Measurements from ENCODE around the gene TDRD9. TPM values are rescaled to one million over a fixed set of nuclear protein-coding genes. Genes with fewer than 3 reads are reported as not detected.

TDRD9 gene
- total and polyA plus RNA-seq, 2 of the 4 experiments (the other 2 are of a cell fraction), result 0.07 to 0.18 TPM

DNA sequence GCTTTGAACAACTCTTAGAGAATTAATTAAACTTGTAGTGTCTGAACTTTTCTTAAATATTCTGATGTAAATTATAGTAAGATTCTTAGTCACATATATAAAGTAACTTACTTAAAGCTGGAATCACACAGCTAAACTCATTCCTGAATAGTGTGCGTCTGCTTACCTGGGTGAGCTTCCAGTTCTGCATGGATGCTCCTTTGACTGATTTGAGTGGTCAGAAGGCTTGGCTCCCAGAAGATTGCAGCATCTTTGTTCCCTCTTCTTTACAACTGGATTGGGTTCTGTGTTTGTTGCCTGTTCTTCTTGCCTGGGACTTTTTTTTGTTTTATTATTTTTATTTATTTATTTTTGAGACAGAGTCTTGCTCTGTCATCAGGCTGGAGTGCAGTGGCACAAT lies 90.8 kb downstream of the TDRD9 start:
- dilution Hi-C loops (cut with HindIII; ENCODE audit: low sequenced_read_pairs, unreplicated experiment), result no loop called here
- no peak overlapping the region for H3K27ac ChIP-seq (ENCODE audit: insufficient read depth, low read length)

More for the DNA sequence above, 90.8 kb downstream of the TDRD9 start:
- Histone ChIP-seq H4K8ac (ENCODE audit: low read depth in 2 of 2, low read length in 2 of 2) (no peak overlapping the region), H3K4ac (ENCODE audit: low read depth, low read length) (no peak overlapping the region), H3K9ac (ENCODE audit: low read depth, low read length) (no peak overlapping the region), H4K5ac (ENCODE audit: low read depth, low read length) (no peak overlapping the region), H3K79me1 (ENCODE audit: low read depth in 1 of 2, low read length in 2 of 2) (no peaks in the 10 kb centered on the region), H3K4me2 (ENCODE audit: low read depth, low read length) (no peak overlapping the region), H2AFZ (replicated peaks; ENCODE audit: low read length, poor library complexity) (no peak overlapping the region), H3K4me1 (ENCODE audit: control insufficient read depth, insufficient read depth, low read length) (no peaks in the 10 kb centered on the region), H3K36me3 (ENCODE audit: control insufficient read depth, insufficient read depth, low read length) (no peaks in the 10 kb centered on the region), H2BK5ac (ENCODE audit: low read depth, low read length, poor library complexity, severe bottlenecking) (no peak overlapping the region), H4K91ac (ENCODE audit: insufficient read depth, low read depth, low read length) (no peak overlapping the region), H2BK120ac (ENCODE audit: low read depth, low read length) (no peak overlapping the region), H3K18ac (ENCODE audit: low read depth, low read length) (no peak overlapping the region), H3K4me3 (ENCODE audit: insufficient read depth, low read depth, low read length) (no peak overlapping the region), H3K27me3 (ENCODE audit: control insufficient read depth, insufficient read depth, low read length) (peaks cover 2% of the 10 kb centered on the region), H3K23ac (ENCODE audit: low read depth, low read length) (no peak overlapping the region), H3K56ac (ENCODE audit: extremely low read depth, insufficient read depth, low read length) (no peak overlapping the region), H3K9me3 (ENCODE audit: control insufficient read depth, insufficient read depth, low read length) (no peaks in the 10 kb centered on the region), H3K9me1 (ENCODE audit: insufficient read depth, low read length) (no peaks in the 10 kb centered on the region), H3K14ac (replicated peaks; ENCODE audit: low read depth, low read length) (no peak overlapping the region), H2AK5ac (ENCODE audit: low read depth, low read length) (no peak overlapping the region), H4K20me1 (ENCODE audit: insufficient read depth, low read length) (no peaks in the 10 kb centered on the region), H2BK20ac (ENCODE audit: low read depth, low read length) (no peak overlapping the region), H2AK9ac (replicated peaks; ENCODE audit: low read depth, low read length, poor library complexity) (no peak overlapping the region), H2BK15ac (ENCODE audit: low read depth, low read length) (no peak overlapping the region)
- in situ Hi-C loops (cut with MboI; ENCODE audit: low sequenced_read_pairs) (no loop called here), intact Hi-C loops (cut with micrococcal nuclease) (no loop called here)
- no TSS peak for BruUV-seq (replicated peaks)
- DNase-seq (no peak), ATAC-seq (ENCODE audit: low read depth) (no peak)
- WGBS, 2 experiments (ENCODE audit: extremely low coverage in 2 of 2, insufficient read length in 1 of 2), result no CpG with 5 or more reads among the region's 1 CpG
- POLR2A ChIA-PET (ENCODE audit: unreplicated experiment), result no interaction called here
- CTCF ChIA-PET, result no interaction called here
- TF ChIP-seq NFE2L2 (IDR thresholded peaks at IDR 0.05; ENCODE audit: low read depth, low read length), result no peak
- TF ChIP-seq, protein P1, sequence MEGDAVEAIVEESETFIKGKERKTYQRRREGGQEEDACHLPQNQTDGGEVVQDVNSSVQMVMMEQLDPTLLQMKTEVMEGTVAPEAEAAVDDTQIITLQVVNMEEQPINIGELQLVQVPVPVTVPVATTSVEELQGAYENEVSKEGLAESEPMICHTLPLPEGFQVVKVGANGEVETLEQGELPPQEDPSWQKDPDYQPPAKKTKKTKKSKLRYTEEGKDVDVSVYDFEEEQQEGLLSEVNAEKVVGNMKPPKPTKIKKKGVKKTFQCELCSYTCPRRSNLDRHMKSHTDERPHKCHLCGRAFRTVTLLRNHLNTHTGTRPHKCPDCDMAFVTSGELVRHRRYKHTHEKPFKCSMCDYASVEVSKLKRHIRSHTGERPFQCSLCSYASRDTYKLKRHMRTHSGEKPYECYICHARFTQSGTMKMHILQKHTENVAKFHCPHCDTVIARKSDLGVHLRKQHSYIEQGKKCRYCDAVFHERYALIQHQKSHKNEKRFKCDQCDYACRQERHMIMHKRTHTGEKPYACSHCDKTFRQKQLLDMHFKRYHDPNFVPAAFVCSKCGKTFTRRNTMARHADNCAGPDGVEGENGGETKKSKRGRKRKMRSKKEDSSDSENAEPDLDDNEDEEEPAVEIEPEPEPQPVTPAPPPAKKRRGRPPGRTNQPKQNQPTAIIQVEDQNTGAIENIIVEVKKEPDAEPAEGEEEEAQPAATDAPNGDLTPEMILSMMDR (conservative IDR thresholded peaks at IDR 0.05; ENCODE audit: low read depth, low read length), result no peak
- TF ChIP-seq RFX5 (IDR thresholded peaks at IDR 0.05; ENCODE audit: low read depth, low read length), result no peak

All from IMR-90 (cell line).